Measurements from ENCODE around the gene CSTB.

Gene CSTB

DNA sequence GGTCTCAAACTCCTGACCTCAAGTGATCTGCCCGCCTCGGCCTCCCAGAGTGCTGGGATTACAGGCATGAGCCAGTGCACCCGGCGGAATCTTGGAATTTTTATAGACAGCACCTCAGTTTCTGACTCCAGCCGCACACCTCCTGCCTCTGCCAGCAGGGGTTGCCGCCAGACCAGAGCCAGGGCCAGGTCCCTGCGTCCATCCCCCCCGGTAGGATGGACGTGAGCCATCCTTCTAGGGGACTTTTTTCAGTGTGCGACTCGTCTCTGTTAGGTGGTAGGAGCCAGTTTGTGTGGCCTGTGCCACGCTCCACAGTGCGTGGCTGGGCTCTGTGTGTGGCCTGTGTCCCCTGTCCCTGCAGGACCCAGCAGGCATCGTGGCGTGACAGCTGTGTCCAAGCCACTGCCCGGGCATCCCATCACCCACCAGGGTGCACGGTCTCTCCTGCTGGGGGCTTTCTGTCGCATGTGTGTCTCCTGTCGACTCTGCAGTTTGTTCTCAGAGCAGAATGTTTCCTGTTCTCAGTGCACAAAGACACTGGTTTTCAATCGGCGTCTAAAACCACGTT, 15.6 kb downstream of the CSTB start:
- TF ChIP-seq, protein P1, sequence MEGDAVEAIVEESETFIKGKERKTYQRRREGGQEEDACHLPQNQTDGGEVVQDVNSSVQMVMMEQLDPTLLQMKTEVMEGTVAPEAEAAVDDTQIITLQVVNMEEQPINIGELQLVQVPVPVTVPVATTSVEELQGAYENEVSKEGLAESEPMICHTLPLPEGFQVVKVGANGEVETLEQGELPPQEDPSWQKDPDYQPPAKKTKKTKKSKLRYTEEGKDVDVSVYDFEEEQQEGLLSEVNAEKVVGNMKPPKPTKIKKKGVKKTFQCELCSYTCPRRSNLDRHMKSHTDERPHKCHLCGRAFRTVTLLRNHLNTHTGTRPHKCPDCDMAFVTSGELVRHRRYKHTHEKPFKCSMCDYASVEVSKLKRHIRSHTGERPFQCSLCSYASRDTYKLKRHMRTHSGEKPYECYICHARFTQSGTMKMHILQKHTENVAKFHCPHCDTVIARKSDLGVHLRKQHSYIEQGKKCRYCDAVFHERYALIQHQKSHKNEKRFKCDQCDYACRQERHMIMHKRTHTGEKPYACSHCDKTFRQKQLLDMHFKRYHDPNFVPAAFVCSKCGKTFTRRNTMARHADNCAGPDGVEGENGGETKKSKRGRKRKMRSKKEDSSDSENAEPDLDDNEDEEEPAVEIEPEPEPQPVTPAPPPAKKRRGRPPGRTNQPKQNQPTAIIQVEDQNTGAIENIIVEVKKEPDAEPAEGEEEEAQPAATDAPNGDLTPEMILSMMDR (IDR thresholded peaks at IDR 0.05; ENCODE audit: low read length, missing control alignments), result no peak
- no peak overlapping the region for H3K4me3 ChIP-seq (replicated peaks; ENCODE audit: low read depth, low read length)
- no peak for DNase-seq (ENCODE audit: low read depth)

DNA sequence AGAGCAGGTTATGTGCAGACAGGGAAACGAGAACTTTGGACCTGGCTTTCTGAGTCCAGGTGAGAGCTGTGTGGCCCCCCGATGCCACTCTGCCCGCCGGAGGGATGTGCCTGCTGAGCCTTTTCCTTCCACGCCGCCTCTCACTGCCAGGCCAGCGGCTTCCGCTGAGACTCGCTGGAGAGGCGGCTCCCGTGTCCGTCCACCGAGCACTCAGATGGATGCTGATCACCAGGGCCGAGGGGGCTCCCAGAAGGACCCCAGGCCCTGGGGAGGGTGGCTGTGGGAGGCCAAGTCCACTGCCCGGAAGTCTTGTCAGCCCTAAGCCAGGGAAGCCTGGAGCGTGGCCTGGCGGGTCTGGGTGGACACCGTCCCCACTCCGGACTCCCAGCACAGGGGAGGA, 16.5 kb downstream of the CSTB start:
- no peak for DNase-seq (ENCODE audit: low read depth)
- TF ChIP-seq, protein P1 (IDR thresholded peaks at IDR 0.05; ENCODE audit: low read length, missing control alignments), result no peak
- no peak overlapping the region for H3K4me3 ChIP-seq (replicated peaks; ENCODE audit: low read depth, low read length)

DNA sequence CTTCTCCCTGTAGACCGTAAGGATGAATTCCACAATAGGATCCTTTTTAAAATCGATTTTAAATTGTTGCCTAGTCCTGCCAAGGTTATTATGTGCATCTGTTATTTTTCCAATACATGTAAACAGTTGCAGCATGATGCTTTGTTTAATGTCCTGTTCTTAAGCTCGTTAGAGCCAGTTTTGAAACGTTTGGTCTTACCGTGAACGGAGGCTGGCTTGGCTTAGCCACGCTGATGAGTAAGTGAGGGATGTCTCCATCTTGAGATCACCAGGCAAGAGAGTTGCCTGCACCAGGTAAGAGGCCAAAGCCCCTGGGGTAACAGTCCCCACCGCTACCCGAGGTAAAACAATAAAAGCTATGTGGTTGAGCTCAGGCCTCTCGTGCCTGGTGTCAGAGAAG, 17.3 kb downstream of the CSTB start:
- no peak for DNase-seq (ENCODE audit: low read depth)
- TF ChIP-seq, protein P1 (IDR thresholded peaks at IDR 0.05; ENCODE audit: low read length, missing control alignments), result no peak
- H3K4me3 ChIP-seq (replicated peaks; ENCODE audit: low read depth, low read length), result no peak overlapping the region

DNA sequence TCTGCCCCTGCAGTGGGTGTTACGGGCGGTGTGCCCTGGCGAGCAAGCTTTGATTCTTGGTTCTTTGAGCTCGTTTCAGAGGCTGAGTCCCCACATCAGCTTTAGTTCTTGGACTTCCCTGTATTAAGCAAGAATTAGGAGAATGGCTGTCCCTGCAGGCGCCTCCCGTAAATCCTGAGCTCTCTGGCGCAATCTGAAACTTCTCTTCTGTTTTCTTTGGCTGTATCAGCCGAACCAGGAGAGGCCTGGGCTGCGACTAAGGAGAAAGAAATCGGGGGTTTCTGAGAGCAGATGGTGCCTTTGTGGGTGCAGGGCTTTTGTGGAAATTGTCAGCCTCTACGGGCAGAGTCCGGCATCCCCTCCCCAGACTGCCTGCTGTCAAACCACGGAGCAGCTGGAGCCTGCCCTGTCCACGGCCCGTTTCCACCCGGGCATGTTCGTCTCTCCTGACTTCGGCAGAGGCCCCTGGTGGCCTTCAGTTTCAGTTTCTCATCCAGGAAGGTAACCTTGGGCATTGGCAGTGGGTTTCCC, 17.9 kb downstream of the CSTB start:
- TF ChIP-seq, protein P1 (IDR thresholded peaks at IDR 0.05; ENCODE audit: low read length, missing control alignments), result no peak
- H3K4me3 ChIP-seq (replicated peaks; ENCODE audit: low read depth, low read length), result peak overlapping the region; percentile 35
- DNase-seq (ENCODE audit: low read depth), result peak; percentile 84

- TF ChIP-seq, protein P1 (IDR thresholded peaks at IDR 0.05; ENCODE audit: low read length, missing control alignments), result no peak
- no peak for DNase-seq (ENCODE audit: low read depth)
- no peak overlapping the region for H3K4me3 ChIP-seq (replicated peaks; ENCODE audit: low read depth, low read length)
Measured at GRCh38 chr21:43757601-43758000, 18.5 kb downstream of the CSTB start.

GRCh38 chr21:43755820-43756594, 20.1 kb downstream of the CSTB start:
- TF ChIP-seq, protein P1 (IDR thresholded peaks at IDR 0.05; ENCODE audit: low read length, missing control alignments), result no peak
- DNase-seq (ENCODE audit: low read depth), result no peak
- H3K4me3 ChIP-seq (replicated peaks; ENCODE audit: low read depth, low read length), result no peak overlapping the region

All from fibroblast of pulmonary artery (primary cell).